ENCODE measurements around the gene ZNF143.
A peak's percentile ranks its signal among the peaks of the same experiment; 100 is the strongest.
"Not testable (repeated sequence)": the region's sequence is repeated elsewhere in the genome, so short reads cannot be mapped to it uniquely, and the experiment has no call there.

ZNF143 gene

DNA sequence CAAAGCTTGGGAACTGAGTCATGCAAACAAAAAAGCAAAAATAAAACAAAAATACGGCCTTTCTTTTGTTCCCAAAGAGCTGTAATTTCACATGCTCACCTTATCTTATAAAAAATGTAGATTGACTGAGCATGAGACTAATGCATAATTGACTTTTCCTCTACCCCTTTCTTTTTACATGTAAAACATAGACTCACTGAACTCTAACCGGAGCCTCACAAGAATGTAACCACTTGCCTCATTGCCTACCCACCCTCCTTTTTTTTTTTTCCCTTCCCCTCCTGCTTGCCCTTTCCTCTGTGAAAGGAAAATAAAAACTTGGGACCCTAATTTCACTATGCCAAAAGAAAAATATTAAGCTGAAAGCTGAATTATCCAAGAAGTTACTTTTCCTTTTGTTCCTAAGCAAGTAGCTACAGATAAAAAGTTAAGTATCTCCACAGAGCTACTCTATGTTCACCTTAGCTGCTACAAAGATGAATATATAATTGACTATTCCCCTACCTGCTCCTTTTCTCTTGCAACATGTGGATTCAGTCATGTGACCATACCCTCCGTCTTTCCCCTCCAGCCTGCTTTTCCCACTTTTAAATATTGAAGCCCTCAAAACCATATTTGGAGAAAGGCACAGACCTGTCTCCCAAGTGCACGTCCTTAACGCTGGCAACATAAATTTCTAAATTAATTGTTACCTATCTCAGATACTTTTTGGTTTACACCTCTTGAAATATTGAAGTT, 73.1 kb downstream of the ZNF143 start:
- no peaks in the 10 kb centered on the region for H3K79me2 ChIP-seq (ENCODE audit: insufficient read depth, low read depth)
- no peak overlapping the region for H3K27ac ChIP-seq
- no peak for TF ChIP-seq CTCF (conservative IDR thresholded peaks at IDR 0.05; ENCODE audit: low read depth, low read length)
- H3K27me3 ChIP-seq (ENCODE audit: insufficient read depth, low read depth) = no peaks in the 10 kb centered on the region
- no peaks in the 10 kb centered on the region for H3K4me1 ChIP-seq (ENCODE audit: low read depth, poor library complexity, severe bottlenecking)
- H3K4me3 ChIP-seq (IDR thresholded peaks at IDR 0.05; ENCODE audit: insufficient read depth, low read depth, low read length) = no peak overlapping the region
- no peak overlapping the region for H2AFZ ChIP-seq (ENCODE audit: low read depth)
- no peak overlapping the region for H3K9ac ChIP-seq
- no peaks in the 10 kb centered on the region for H3K36me3 ChIP-seq (ENCODE audit: insufficient read depth)
- H3K4me2 ChIP-seq = no peak overlapping the region
- no peaks in the 10 kb centered on the region for H4K20me1 ChIP-seq (ENCODE audit: insufficient read depth)

- Histone ChIP-seq H4K20me1 (ENCODE audit: insufficient read depth) (no peaks in the 10 kb centered on the region), H3K4me2 (no peak overlapping the region), H3K4me1 (ENCODE audit: low read depth, poor library complexity, severe bottlenecking) (no peaks in the 10 kb centered on the region), H3K79me2 (ENCODE audit: insufficient read depth, low read depth) (no peaks in the 10 kb centered on the region), H3K9ac (no peak overlapping the region), H2AFZ (ENCODE audit: low read depth) (no peak overlapping the region), H3K4me3 (IDR thresholded peaks at IDR 0.05; ENCODE audit: insufficient read depth, low read depth, low read length) (no peak overlapping the region), H3K36me3 (ENCODE audit: insufficient read depth) (no peaks in the 10 kb centered on the region), H3K27me3 (ENCODE audit: insufficient read depth, low read depth) (no peaks in the 10 kb centered on the region), H3K27ac (no peak overlapping the region)
- TF ChIP-seq CTCF (conservative IDR thresholded peaks at IDR 0.05; ENCODE audit: low read depth, low read length) = peak; percentile 91
Observed at GRCh38 chr11:9535189-9535781, 74.5 kb downstream of the ZNF143 start.

DNA sequence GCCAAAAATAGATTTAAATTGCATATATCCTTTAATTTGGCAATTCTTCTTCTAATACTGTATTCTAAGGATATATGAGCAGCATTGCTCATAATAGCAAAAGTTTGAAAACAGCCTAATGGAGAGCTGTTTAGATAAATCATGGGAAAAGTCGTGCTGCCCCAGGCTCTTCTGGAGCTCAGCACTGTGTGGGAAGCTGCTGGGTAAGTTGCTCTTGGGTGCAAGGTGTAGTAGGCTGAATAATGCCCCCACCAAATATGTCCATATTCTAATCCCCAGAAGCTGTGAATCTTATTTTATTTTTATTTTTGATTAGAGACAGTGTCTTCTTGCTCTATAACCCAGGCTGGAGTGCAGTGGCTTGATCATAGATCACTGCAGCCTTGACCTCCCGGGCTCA, 77.7 kb downstream of the ZNF143 start:
- Histone ChIP-seq H4K20me1 (ENCODE audit: insufficient read depth) (no peaks in the 10 kb centered on the region), H3K9ac (no peak overlapping the region), H3K27me3 (ENCODE audit: insufficient read depth, low read depth) (no peaks in the 10 kb centered on the region), H3K36me3 (ENCODE audit: insufficient read depth) (no peaks in the 10 kb centered on the region), H3K4me2 (no peak overlapping the region), H3K27ac (no peak overlapping the region), H3K4me1 (ENCODE audit: low read depth, poor library complexity, severe bottlenecking) (no peaks in the 10 kb centered on the region), H2AFZ (ENCODE audit: low read depth) (no peak overlapping the region), H3K79me2 (ENCODE audit: insufficient read depth, low read depth) (no peaks in the 10 kb centered on the region), H3K4me3 (IDR thresholded peaks at IDR 0.05; ENCODE audit: insufficient read depth, low read depth, low read length) (no peak overlapping the region)
- TF ChIP-seq CTCF (conservative IDR thresholded peaks at IDR 0.05; ENCODE audit: low read depth, low read length) = no peak

- peak overlapping the region; percentile 49; the same call in 1 of the 2 replicates for H2AFZ ChIP-seq (ENCODE audit: low read depth)
- peaks cover 20% of the 10 kb centered on the region for H3K4me1 ChIP-seq (ENCODE audit: low read depth, poor library complexity, severe bottlenecking)
- H3K9ac ChIP-seq = peak overlapping the region; percentile 22; the same call in 1 of the 2 replicates
Observed at GRCh38 chr11:9549216-9549615, 88.4 kb downstream of the ZNF143 start.

DNA sequence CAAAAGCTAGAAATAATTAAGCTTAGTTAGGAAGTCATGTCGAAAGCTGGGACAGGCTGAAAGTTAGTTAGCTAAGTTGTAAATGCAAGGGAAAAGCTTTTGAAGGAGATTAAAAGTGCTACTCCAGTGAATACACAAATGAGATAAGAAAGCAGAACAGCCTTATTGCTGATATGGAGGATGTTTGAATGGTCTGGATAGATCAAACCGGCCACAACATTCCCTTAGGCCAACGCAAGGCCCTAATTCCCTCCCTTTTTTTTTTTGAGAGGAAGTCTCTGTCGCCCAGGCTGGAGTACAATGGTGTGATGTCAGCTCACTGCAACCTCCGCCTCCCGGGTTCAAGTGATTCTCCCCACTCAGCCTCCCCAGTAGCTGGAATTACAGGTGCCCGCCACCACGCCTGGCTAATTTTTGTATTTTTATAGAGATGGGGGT, 89.4 kb downstream of the ZNF143 start:
- Histone ChIP-seq H3K4me1 (ENCODE audit: low read depth, poor library complexity, severe bottlenecking) (peaks cover 20% of the 10 kb centered on the region), H2AFZ (ENCODE audit: low read depth) (no peak overlapping the region), H3K4me3 (IDR thresholded peaks at IDR 0.05; ENCODE audit: insufficient read depth, low read depth, low read length) (no peak overlapping the region), H3K36me3 (ENCODE audit: insufficient read depth) (no peaks in the 10 kb centered on the region), H4K20me1 (ENCODE audit: insufficient read depth) (no peaks in the 10 kb centered on the region), H3K4me2 (peak overlapping the region; percentile 57; the same call in 1 of the 2 replicates), H3K79me2 (ENCODE audit: insufficient read depth, low read depth) (no peaks in the 10 kb centered on the region), H3K9ac (no peak overlapping the region), H3K27me3 (ENCODE audit: insufficient read depth, low read depth) (no peaks in the 10 kb centered on the region), H3K27ac (no peak overlapping the region; the same call in 1 of the 2 replicates)
- no peak for TF ChIP-seq CTCF (conservative IDR thresholded peaks at IDR 0.05; ENCODE audit: low read depth, low read length)

More at GRCh38 chr11:9549216-9549615, 88.4 kb downstream of the ZNF143 start:
- H3K4me2 ChIP-seq = peak overlapping the region; percentile 57
- H3K4me3 ChIP-seq (IDR thresholded peaks at IDR 0.05; ENCODE audit: insufficient read depth, low read depth, low read length); H3K27ac ChIP-seq; H3K36me3 ChIP-seq (ENCODE audit: insufficient read depth); H3K27me3 ChIP-seq (ENCODE audit: insufficient read depth, low read depth); H4K20me1 ChIP-seq (ENCODE audit: insufficient read depth); H3K79me2 ChIP-seq (ENCODE audit: insufficient read depth, low read depth): not testable (repeated sequence)

Measured in KMS-11 (cell line).